Measurements from ENCODE around the gene TRIM33.

GRCh38 chr1:114345930-114346479 is 165.0 kb downstream of the TRIM33 start:
- TF ChIP-seq CTCF (IDR thresholded peaks at IDR 0.05; ENCODE audit: low read length) (no peak), EZH2 (IDR thresholded peaks at IDR 0.05; ENCODE audit: borderline replicate concordance, low read length) (no peak)
